Activated CD4-positive, alpha-beta T cell treated with anti-CD3 and anti-CD28 coated beads, Interleukin-2, Interleukin-6, amounts not matched to agents 100 ng/mL and 50 ng/mL, durations not matched to agents 16 hours and 8 hours (primary cell): ENCODE data around the gene SUN5.
"Not testable (repeated sequence)": the region's sequence is repeated elsewhere in the genome, so short reads cannot be mapped to it uniquely, and the experiment has no call there.

Experiments
- DNase-seq: peaks from one replicate; pipeline ENCODE4 v3.0.0-alpha.2; 2020

SUN5 gene

GRCh38 chr20:32960849-32961731 lies 43.1 kb downstream of the SUN5 start:
- DNase-seq: no peak

- DNase-seq: no peak
Observed at GRCh38 chr20:32960222-32960518, 44.1 kb downstream of the SUN5 start.

GRCh38 chr20:32959351-32960221 lies 44.6 kb downstream of the SUN5 start:
- DNase-seq: no peak

- no peak for DNase-seq
Observed at GRCh38 chr20:32958574-32958973, 45.7 kb downstream of the SUN5 start.

GRCh38 chr20:32957459-32957858 lies 46.8 kb downstream of the SUN5 start:
- DNase-seq: no peak

GRCh38 chr20:32950539-32950938 lies 53.7 kb downstream of the SUN5 start:
- not testable (repeated sequence) for DNase-seq

GRCh38 chr20:32946629-32947028 lies 57.6 kb downstream of the SUN5 start:
- DNase-seq: no peak

GRCh38 chr20:32945710-32946221 lies 58.5 kb downstream of the SUN5 start:
- peak; percentile 45 for DNase-seq

- no peak for DNase-seq
Observed at GRCh38 chr20:32943490-32944052, 60.7 kb downstream of the SUN5 start.

- DNase-seq: no peak
Observed at GRCh38 chr20:32941155-32941885, 62.9 kb downstream of the SUN5 start.

- DNase-seq: no peak
Observed at GRCh38 chr20:32934580-32934979, 69.7 kb downstream of the SUN5 start.
